Activated B cell treated with CpG ODN at 0.5 μM for 24 hours (primary cell): ENCODE results near the gene ZNF575. TPM values are rescaled to one million over a fixed set of nuclear protein-coding genes. Genes with fewer than 3 reads are reported as not detected.

Source experiments
- ATAC-seq: fragments of 200-7000 bp; cut with Tn5 transposase; one replicate; pipeline ENCODE4 v1.10.0; 2021; ENCODE audit warnings: low read depth, mild to moderate bottlenecking, moderate library complexity
- CTCF ChIA-PET: fragments of 350-600 bp; sonication (Branson Sonifier 250); formaldehyde crosslinking; loops from one replicate; lab custom pipeline; 2021; ENCODE audit warnings: antibody characterized with exemption; lab: Charles Lee
- POLR2A ChIA-PET: fragments of 350-600 bp; sonication (Branson Sonifier 250); formaldehyde crosslinking; loops from one replicate; lab custom pipeline; 2021; ENCODE audit warnings: antibody characterized with exemption; lab: Charles Lee
- DNase-seq: peaks from one replicate; pipeline ENCODE4 v3.0.0; 2022
- H3K27ac Mint-ChIP-seq: one replicate; pipeline ENCODE4 v1.8.0; 2020; ENCODE audit warnings: mixed read lengths
- H3K27me3 Mint-ChIP-seq: one replicate; pipeline ENCODE4 v1.8.0; 2021; ENCODE audit warnings: mixed read lengths
- H3K36me3 Mint-ChIP-seq: one replicate; pipeline ENCODE4 v1.8.0; 2021; ENCODE audit warnings: low read depth, mixed read lengths
- H3K4me1 Mint-ChIP-seq: one replicate; pipeline ENCODE4 v1.8.0; 2021; ENCODE audit warnings: mixed read lengths
- H3K4me3 Mint-ChIP-seq: one replicate; pipeline ENCODE4 v1.8.0; 2020; ENCODE audit warnings: mild to moderate bottlenecking, mixed read lengths
- H3K9me3 Mint-ChIP-seq: one replicate; pipeline ENCODE4 v1.8.0; 2020; ENCODE audit warnings: mixed read lengths
- CTCF ChIP-seq: fragments of 200-600 bp; IDR thresholded peaks from one replicate; pipeline ENCODE4 v1.8.0; 2022; ENCODE audit warnings: antibody characterized with exemption, mild to moderate bottlenecking
- intact Hi-C: fragments of 100-400 bp; cut with micrococcal nuclease; formaldehyde crosslinking; loops from one replicate; pipeline ENCODE4 v1.15.1; 2024
- total RNA-seq: library from RNA; stranded (reverse); gene quantifications from 2 replicates; pipeline ENCODE4 v1.2.3, GENCODE V29; 2022

ZNF575 gene
- total RNA-seq, 1 donor from 2014 or later, result 1.9 TPM

DNA sequence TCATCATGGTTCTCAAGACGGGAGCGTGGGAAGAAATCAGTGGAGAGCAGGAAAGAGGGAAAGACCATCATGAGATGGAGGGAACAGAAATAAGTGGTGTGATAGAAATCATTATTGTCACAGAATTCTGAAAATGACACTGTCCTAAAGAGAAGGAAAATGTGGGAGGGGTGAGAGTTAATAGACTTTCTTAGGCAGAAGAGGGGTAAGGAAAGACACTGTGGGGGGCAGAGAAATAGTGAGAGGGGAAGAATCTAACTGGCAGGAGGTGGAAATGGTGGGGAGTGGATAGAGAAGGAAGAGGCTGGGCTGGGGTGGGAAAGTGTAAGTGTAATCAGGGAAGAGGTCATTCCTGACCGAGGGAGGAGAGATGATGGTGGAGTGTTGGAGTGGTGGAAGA is 45.8 kb downstream of the ZNF575 start:
- Mint-ChIP-seq H3K36me3 (peaks cover 8% of the 10 kb centered on the region), H3K4me3 (no peak overlapping the region), H3K9me3 (no peaks in the 10 kb centered on the region), H3K27me3 (no peaks in the 10 kb centered on the region), H3K27ac (no peak overlapping the region), H3K4me1 (peaks cover 55% of the 10 kb centered on the region)
- no peak for DNase-seq
- ChIA-PET POLR2A (no interaction called here), CTCF (no interaction called here)
- no peak for TF ChIP-seq CTCF
- ATAC-seq, result no peak
- intact Hi-C loops, result no loop called here

- ATAC-seq (no peak), DNase-seq (no peak)
- POLR2A ChIA-PET, result no interaction called here
- intact Hi-C loops, result no loop called here
- Mint-ChIP-seq H3K9me3 (no peaks in the 10 kb centered on the region), H3K4me1 (peaks cover 59% of the 10 kb centered on the region), H3K36me3 (no peaks in the 10 kb centered on the region), H3K4me3 (no peak overlapping the region), H3K27ac (no peak overlapping the region), H3K27me3 (no peaks in the 10 kb centered on the region)
- CTCF ChIA-PET, result no interaction called here
- TF ChIP-seq CTCF, result no peak
These were observed 48.5 kb downstream of the ZNF575 start for GRCh38 chr19:43581467-43581866.

GRCh38 chr19:43582495-43582894 is 49.5 kb downstream of the ZNF575 start:
- Mint-ChIP-seq H3K9me3 (no peaks in the 10 kb centered on the region), H3K4me1 (peaks cover 58% of the 10 kb centered on the region), H3K36me3 (no peaks in the 10 kb centered on the region), H3K27me3 (no peaks in the 10 kb centered on the region), H3K4me3 (no peak overlapping the region), H3K27ac (peak overlapping the region; percentile 30)
- TF ChIP-seq CTCF, result no peak
- intact Hi-C loops, result no loop called here
- ChIA-PET CTCF (interaction anchor here (1.2 kb wide), 1 partner anchor 12 kb away, joined by 4 read pairs; no protein-coding TSS in a partner anchor), POLR2A (no interaction called here)
- no peak for ATAC-seq
- DNase-seq, result no peak

DNA sequence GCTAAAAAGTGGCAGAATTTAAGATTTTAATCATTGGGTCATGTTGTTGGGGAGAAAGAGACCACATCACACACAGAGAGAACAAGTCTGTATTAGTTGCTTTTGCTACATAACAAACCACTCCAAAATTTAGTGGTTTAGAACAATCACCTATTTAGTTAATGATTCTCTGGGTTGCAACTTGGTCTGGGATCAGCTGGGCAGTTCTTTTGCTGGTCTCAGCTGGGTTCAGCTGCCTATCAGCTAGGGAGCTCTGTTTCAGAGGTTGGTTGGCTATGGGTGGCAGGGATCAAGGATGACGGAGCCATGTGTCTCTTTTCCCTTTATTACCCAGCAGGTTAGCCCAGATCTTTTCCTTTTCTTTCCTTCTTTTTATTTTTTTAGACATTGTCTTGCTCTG is 51.5 kb downstream of the ZNF575 start:
- Mint-ChIP-seq H3K9me3 (no peaks in the 10 kb centered on the region), H3K4me1 (peaks cover 61% of the 10 kb centered on the region), H3K4me3 (peak overlapping the region; percentile 9), H3K27me3 (no peaks in the 10 kb centered on the region), H3K27ac (peak overlapping the region; percentile 79), H3K36me3 (peaks cover 2% of the 10 kb centered on the region)
- ChIA-PET POLR2A (interaction anchor here (1.1 to 1.7 kb wide), 4 partner anchors 10 to 82 kb away, joined by 3 to 6 read pairs (median 4); partner anchors contain the start of genes IRGQ and ZNF575), CTCF (interaction anchor here (0.9 to 2.2 kb wide), 3 partner anchors 10 to 65 kb away, joined by 3 to 17 read pairs (median 3); no protein-coding TSS in a partner anchor)
- ATAC-seq (no peak), DNase-seq (no peak)
- intact Hi-C loops, result no loop called here
- no peak for TF ChIP-seq CTCF

Other genes with a start within 250 kb of the ZNF575 start
- gene CD177, start 179.5 kb upstream of the ZNF575 start, total RNA-seq, result not detected in 2 replicates
- gene TEX101, start 118.3 kb upstream of the ZNF575 start, total RNA-seq, result not detected in 2 replicates
- 0.24 TPM in 1 of 2 replicates, not detected in the other for gene LYPD3, start 67.6 kb upstream of the ZNF575 start, total RNA-seq
- 32.2 and 34.5 TPM in 2 replicates for gene PHLDB3, start 28.4 kb upstream of the ZNF575 start, total RNA-seq
- 16.3 and 16.7 TPM in 2 replicates for gene ETHE1, start 6.0 kb upstream of the ZNF575 start, total RNA-seq
- gene XRCC1, start 42.3 kb downstream of the ZNF575 start, total RNA-seq, result 31.9 and 34.5 TPM in 2 replicates
- 1.9 and 2.1 TPM in 2 replicates for gene PINLYP, start 42.6 kb downstream of the ZNF575 start, total RNA-seq
- 13.1 and 14.1 TPM in 2 replicates for gene IRGQ, start 62.9 kb downstream of the ZNF575 start, total RNA-seq
- 14.5 and 17.3 TPM in 2 replicates for gene ZNF576, start 63.4 kb downstream of the ZNF575 start, total RNA-seq
- gene SRRM5, start 78.9 kb downstream of the ZNF575 start, total RNA-seq, result 0.29 and 0.42 TPM in 2 replicates
- 26.2 and 29.1 TPM in 2 replicates for gene ZNF428, start 86.4 kb downstream of the ZNF575 start, total RNA-seq
- gene CADM4, start 106.7 kb downstream of the ZNF575 start, total RNA-seq, result 0.95 TPM in 1 of 2 replicates, not detected in the other
- gene PLAUR, start 137.0 kb downstream of the ZNF575 start, total RNA-seq, result 0.66 and 0.71 TPM in 2 replicates
- gene IRGC, start 182.9 kb downstream of the ZNF575 start, total RNA-seq, result not detected in 2 replicates
- gene SMG9, start 221.8 kb downstream of the ZNF575 start, total RNA-seq, result 91.2 and 105 TPM in 2 replicates
- 137 and 154 TPM in 2 replicates for gene KCNN4, start 247.8 kb downstream of the ZNF575 start, total RNA-seq